Endothelial cell of hepatic sinusoid (primary cell): ENCODE results near the gene PCGF2.
"Not testable (repeated sequence)": the region's sequence is repeated elsewhere in the genome, so short reads cannot be mapped to it uniquely, and the experiment has no call there.

Experiments used
- in situ Hi-C: cut with HindIII; loops from 2 replicates; pipeline ENCODE4 v1.10.0; 2017; ENCODE audit warnings: low sequenced_read_pairs

The PCGF2 gene

GRCh38 chr17:38738007-38738662 is 10.0 kb downstream of the PCGF2 start:
- in situ Hi-C loops: no loop called here

GRCh38 chr17:38735161-38735997 is 12.8 kb downstream of the PCGF2 start:
- in situ Hi-C loops: no loop called here

GRCh38 chr17:38733982-38734973 is 13.9 kb downstream of the PCGF2 start:
- in situ Hi-C loops: no loop called here

- in situ Hi-C loops: no loop called here
These were observed 14.7 kb downstream of the PCGF2 start for GRCh38 chr17:38733282-38733981.

- in situ Hi-C loops: no loop called here
These were observed 15.5 kb downstream of the PCGF2 start for GRCh38 chr17:38732376-38733281.

GRCh38 chr17:38731526-38732294 is 16.4 kb downstream of the PCGF2 start:
- in situ Hi-C loops: no loop called here

GRCh38 chr17:38730526-38731379 is 17.4 kb downstream of the PCGF2 start:
- in situ Hi-C loops: no loop called here

- in situ Hi-C loops: no loop called here
These were observed 18.1 kb downstream of the PCGF2 start, which contains the start of gene CISD3 for GRCh38 chr17:38729886-38730525. Gene CISD3 (plus strand): TSS chr17:38730341. CDS start chr17:38730359, 18 bp downstream.

- in situ Hi-C loops: no loop called here
These were observed 18.7 kb downstream of the PCGF2 start for GRCh38 chr17:38729368-38729885.

- in situ Hi-C loops: no loop called here
These were observed 19.8 kb downstream of the PCGF2 start for GRCh38 chr17:38728290-38728831.

- in situ Hi-C loops: no loop called here
These were observed 20.4 kb downstream of the PCGF2 start for GRCh38 chr17:38727736-38728135.

- in situ Hi-C loops: not testable (repeated sequence)
These were observed 22.0 kb downstream of the PCGF2 start for GRCh38 chr17:38726145-38726544.

GRCh38 chr17:38725066-38725465 is 23.1 kb downstream of the PCGF2 start:
- in situ Hi-C loops: no loop called here

GRCh38 chr17:38724337-38724988 is 23.7 kb downstream of the PCGF2 start:
- in situ Hi-C loops: no loop called here

- in situ Hi-C loops: no loop called here
These were observed 26.3 kb downstream of the PCGF2 start for GRCh38 chr17:38721802-38722201.

- in situ Hi-C loops: no loop called here
These were observed 27.2 kb downstream of the PCGF2 start for GRCh38 chr17:38720941-38721340.
